Endothelial cell of hepatic sinusoid (primary cell): ENCODE data around the gene FGFRL1.

Experiments
- in situ Hi-C: cut with HindIII; loops from 2 replicates; pipeline ENCODE4 v1.10.0; 2017; ENCODE audit warnings: low sequenced_read_pairs

The FGFRL1 gene

GRCh38 chr4:1011022-1011665 is at the start of gene FGFRL1:
Gene FGFRL1, plus strand, starts transcription at chr4:1011626. Its CDS starts 860 bp downstream, at chr4:1012486.
- in situ Hi-C loops: no loop called here

GRCh38 chr4:962231-963208 is 48.9 kb upstream of the FGFRL1 start:
- in situ Hi-C loops: no loop called here

GRCh38 chr4:963276-964225 is 47.9 kb upstream of the FGFRL1 start:
- in situ Hi-C loops: no loop called here

GRCh38 chr4:964346-965025 is 46.9 kb upstream of the FGFRL1 start:
- in situ Hi-C loops: no loop called here

- in situ Hi-C loops: no loop called here
Observed at GRCh38 chr4:965048-965765, 46.2 kb upstream of the FGFRL1 start.

GRCh38 chr4:965766-966134 is 45.7 kb upstream of the FGFRL1 start:
- in situ Hi-C loops: no loop called here

- in situ Hi-C loops: no loop called here
Observed at GRCh38 chr4:966266-967112, 44.9 kb upstream of the FGFRL1 start.

- in situ Hi-C loops: no loop called here
Observed at GRCh38 chr4:967113-968104, 44.0 kb upstream of the FGFRL1 start.

- in situ Hi-C loops: no loop called here
Observed at GRCh38 chr4:968221-968620, 43.2 kb upstream of the FGFRL1 start.

- in situ Hi-C loops: no loop called here
Observed at GRCh38 chr4:968621-969394, 42.6 kb upstream of the FGFRL1 start.

GRCh38 chr4:970046-970745 is 41.2 kb upstream of the FGFRL1 start:
- in situ Hi-C loops: loop anchor here (5.0 to 10.0 kb wide), 8 partner anchors 38 to 375 kb away; partner anchors contain the start of genes GAK, TMEM175 and UVSSA

- in situ Hi-C loops: loop anchor here (5.0 to 10.0 kb wide), 8 partner anchors 39 to 374 kb away; partner anchors contain the start of genes GAK, TMEM175 and UVSSA
Observed at GRCh38 chr4:970854-971520, 40.4 kb upstream of the FGFRL1 start.

- in situ Hi-C loops: loop anchor here (5.0 to 10.0 kb wide), 8 partner anchors 40 to 373 kb away; partner anchors contain the start of genes GAK, TMEM175 and UVSSA
Observed at GRCh38 chr4:971666-972500, 39.5 kb upstream of the FGFRL1 start.

GRCh38 chr4:972651-973424 is 38.6 kb upstream of the FGFRL1 start:
- in situ Hi-C loops: loop anchor here (5.0 to 10.0 kb wide), 8 partner anchors 41 to 372 kb away; partner anchors contain the start of genes GAK, TMEM175 and UVSSA
